ENCODE results near the gene CERS6.
"Not testable (repeated sequence)": the region's sequence is repeated elsewhere in the genome, so short reads cannot be mapped to it uniquely, and the experiment has no call there.

Gene CERS6

DNA sequence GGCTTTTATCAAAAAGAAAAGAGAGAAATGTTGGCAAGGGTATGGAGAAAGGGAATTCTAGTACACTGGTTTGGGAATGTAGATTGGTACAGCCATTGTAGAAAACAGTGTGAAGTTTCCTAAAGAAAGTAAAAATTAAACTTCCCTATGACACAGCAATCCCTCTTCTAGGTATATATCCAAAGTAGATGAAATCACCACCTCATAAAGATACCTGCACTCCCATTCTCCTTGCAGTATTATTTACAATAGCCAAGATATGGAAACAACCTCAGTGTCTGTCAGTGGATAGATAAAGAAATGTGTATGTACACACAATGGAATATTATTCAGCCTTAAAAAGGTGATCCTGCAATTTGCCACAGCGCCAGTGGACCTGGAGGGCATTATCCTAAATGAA lies 199.1 kb downstream of the CERS6 start (continued):
- TF ChIP-seq, protein P1, sequence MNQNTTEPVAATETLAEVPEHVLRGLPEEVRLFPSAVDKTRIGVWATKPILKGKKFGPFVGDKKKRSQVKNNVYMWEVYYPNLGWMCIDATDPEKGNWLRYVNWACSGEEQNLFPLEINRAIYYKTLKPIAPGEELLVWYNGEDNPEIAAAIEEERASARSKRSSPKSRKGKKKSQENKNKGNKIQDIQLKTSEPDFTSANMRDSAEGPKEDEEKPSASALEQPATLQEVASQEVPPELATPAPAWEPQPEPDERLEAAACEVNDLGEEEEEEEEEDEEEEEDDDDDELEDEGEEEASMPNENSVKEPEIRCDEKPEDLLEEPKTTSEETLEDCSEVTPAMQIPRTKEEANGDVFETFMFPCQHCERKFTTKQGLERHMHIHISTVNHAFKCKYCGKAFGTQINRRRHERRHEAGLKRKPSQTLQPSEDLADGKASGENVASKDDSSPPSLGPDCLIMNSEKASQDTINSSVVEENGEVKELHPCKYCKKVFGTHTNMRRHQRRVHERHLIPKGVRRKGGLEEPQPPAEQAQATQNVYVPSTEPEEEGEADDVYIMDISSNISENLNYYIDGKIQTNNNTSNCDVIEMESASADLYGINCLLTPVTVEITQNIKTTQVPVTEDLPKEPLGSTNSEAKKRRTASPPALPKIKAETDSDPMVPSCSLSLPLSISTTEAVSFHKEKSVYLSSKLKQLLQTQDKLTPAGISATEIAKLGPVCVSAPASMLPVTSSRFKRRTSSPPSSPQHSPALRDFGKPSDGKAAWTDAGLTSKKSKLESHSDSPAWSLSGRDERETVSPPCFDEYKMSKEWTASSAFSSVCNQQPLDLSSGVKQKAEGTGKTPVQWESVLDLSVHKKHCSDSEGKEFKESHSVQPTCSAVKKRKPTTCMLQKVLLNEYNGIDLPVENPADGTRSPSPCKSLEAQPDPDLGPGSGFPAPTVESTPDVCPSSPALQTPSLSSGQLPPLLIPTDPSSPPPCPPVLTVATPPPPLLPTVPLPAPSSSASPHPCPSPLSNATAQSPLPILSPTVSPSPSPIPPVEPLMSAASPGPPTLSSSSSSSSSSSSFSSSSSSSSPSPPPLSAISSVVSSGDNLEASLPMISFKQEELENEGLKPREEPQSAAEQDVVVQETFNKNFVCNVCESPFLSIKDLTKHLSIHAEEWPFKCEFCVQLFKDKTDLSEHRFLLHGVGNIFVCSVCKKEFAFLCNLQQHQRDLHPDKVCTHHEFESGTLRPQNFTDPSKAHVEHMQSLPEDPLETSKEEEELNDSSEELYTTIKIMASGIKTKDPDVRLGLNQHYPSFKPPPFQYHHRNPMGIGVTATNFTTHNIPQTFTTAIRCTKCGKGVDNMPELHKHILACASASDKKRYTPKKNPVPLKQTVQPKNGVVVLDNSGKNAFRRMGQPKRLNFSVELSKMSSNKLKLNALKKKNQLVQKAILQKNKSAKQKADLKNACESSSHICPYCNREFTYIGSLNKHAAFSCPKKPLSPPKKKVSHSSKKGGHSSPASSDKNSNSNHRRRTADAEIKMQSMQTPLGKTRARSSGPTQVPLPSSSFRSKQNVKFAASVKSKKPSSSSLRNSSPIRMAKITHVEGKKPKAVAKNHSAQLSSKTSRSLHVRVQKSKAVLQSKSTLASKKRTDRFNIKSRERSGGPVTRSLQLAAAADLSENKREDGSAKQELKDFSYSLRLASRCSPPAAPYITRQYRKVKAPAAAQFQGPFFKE (tag by site-specific recombination; IDR thresholded peaks at IDR 0.05; ENCODE audit: borderline replicate concordance) = no peak
- TF ChIP-seq, protein P2, sequence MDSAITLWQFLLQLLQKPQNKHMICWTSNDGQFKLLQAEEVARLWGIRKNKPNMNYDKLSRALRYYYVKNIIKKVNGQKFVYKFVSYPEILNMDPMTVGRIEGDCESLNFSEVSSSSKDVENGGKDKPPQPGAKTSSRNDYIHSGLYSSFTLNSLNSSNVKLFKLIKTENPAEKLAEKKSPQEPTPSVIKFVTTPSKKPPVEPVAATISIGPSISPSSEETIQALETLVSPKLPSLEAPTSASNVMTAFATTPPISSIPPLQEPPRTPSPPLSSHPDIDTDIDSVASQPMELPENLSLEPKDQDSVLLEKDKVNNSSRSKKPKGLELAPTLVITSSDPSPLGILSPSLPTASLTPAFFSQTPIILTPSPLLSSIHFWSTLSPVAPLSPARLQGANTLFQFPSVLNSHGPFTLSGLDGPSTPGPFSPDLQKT (IDR thresholded peaks at IDR 0.05; ENCODE audit: borderline replicate concordance, low read depth, low read length) = no peak
- TF ChIP-seq FEZF1 (tag by site-specific recombination; IDR thresholded peaks at IDR 0.05) = no peak
- TF ChIP-seq, protein P3, sequence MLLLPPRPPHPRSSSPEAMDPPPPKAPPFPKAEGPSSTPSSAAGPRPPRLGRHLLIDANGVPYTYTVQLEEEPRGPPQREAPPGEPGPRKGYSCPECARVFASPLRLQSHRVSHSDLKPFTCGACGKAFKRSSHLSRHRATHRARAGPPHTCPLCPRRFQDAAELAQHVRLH (tag by site-specific recombination; IDR thresholded peaks at IDR 0.05) = no peak
- no peak for TF ChIP-seq ZNF248 (tag by site-specific recombination; IDR thresholded peaks at IDR 0.05)
- no peak for TF ChIP-seq ZNF391 (tag by site-specific recombination; IDR thresholded peaks at IDR 0.05; ENCODE audit: borderline replicate concordance, low read depth)
- no peak for TF ChIP-seq ZNF664 (tag by site-specific recombination; IDR thresholded peaks at IDR 0.05)
- no peak for TF ChIP-seq ZNF10 (tag by site-specific recombination; IDR thresholded peaks at IDR 0.05)
- TF ChIP-seq ZNF174 (tag by site-specific recombination; IDR thresholded peaks at IDR 0.05) = no peak
- TF ChIP-seq, protein P4, sequence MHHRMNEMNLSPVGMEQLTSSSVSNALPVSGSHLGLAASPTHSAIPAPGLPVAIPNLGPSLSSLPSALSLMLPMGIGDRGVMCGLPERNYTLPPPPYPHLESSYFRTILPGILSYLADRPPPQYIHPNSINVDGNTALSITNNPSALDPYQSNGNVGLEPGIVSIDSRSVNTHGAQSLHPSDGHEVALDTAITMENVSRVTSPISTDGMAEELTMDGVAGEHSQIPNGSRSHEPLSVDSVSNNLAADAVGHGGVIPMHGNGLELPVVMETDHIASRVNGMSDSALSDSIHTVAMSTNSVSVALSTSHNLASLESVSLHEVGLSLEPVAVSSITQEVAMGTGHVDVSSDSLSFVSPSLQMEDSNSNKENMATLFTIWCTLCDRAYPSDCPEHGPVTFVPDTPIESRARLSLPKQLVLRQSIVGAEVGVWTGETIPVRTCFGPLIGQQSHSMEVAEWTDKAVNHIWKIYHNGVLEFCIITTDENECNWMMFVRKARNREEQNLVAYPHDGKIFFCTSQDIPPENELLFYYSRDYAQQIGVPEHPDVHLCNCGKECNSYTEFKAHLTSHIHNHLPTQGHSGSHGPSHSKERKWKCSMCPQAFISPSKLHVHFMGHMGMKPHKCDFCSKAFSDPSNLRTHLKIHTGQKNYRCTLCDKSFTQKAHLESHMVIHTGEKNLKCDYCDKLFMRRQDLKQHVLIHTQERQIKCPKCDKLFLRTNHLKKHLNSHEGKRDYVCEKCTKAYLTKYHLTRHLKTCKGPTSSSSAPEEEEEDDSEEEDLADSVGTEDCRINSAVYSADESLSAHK (tag by site-specific recombination; IDR thresholded peaks at IDR 0.05) = no peak
- TF ChIP-seq ZNF157 (tag by site-specific recombination; IDR thresholded peaks at IDR 0.05) = no peak
- TF ChIP-seq SETDB1 (IDR thresholded peaks at IDR 0.05; ENCODE audit: insufficient read length, low read length) = no peak

DNA sequence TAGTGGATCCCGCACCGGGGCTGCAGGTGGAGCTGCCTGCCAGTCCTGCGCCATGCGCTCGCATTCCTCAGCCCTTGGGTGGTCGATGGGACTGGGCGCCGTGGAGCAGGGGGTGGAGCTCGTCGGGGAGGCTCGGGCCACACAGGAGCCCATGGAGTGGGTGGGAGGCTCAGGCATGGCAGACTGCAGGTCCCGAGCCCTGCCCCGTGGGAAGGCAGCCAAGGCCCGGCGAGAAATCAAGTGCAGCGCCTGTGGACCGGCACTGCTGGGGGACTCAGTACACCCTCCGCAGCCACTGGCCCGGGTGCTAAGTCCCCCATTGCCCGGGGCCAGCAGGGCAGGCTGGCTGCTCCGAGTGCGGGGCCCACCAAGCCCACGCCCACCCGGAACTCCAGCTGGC lies 201.3 kb downstream of the CERS6 start:
- H3K4me3 ChIP-seq (ENCODE audit: low read depth, low read length); CTCF ChIA-PET; POLR2A ChIA-PET; H3K36me3 ChIP-seq (ENCODE audit: control insufficient read depth in 2 of 2, insufficient read depth in 1 of 2, low read length in 2 of 2); H3K27ac ChIP-seq (ENCODE audit: extremely low read depth, low read depth, low read length); H3K9me3 ChIP-seq (ENCODE audit: control insufficient read depth, insufficient read depth, low read depth, low read length): not testable (repeated sequence)
- H3K4me1 ChIP-seq (ENCODE audit: control insufficient read depth, insufficient read depth, low read length) = peaks cover 20% of the 10 kb centered on the region

DNA sequence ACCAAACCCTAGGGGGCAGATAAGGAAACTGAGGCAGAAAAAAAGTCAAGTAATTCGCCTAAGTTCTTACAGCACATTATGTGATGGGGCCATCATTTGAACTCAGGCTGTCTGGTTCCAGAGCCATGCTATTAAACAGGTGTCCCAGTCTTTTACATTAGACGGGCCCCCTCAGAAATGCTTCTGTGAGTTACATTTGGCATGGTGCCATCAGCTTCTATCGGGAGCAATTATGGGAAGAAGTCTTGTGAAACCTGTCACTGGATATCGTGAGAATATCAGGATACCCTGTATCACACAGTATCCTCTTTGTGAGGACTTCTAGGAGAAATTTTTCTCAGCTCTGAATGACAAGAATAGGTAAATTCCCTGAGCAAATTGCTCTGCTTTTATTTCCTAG lies 202.6 kb downstream of the CERS6 start:
- CTCF ChIA-PET = no interaction called here
- POLR2A ChIA-PET = no interaction called here
- Histone ChIP-seq H3K4me1 (ENCODE audit: control insufficient read depth, insufficient read depth, low read length) (peaks cover 20% of the 10 kb centered on the region), H3K27ac (ENCODE audit: extremely low read depth, low read depth, low read length) (no peak overlapping the region), H3K36me3 (ENCODE audit: control insufficient read depth in 2 of 2, insufficient read depth in 1 of 2, low read length in 2 of 2) (no peaks in the 10 kb centered on the region), H3K9me3 (ENCODE audit: control insufficient read depth, insufficient read depth, low read depth, low read length) (no peaks in the 10 kb centered on the region), H3K4me3 (ENCODE audit: low read depth, low read length) (no peak overlapping the region)
- TF ChIP-seq ZNF660 (tag by site-specific recombination; IDR thresholded peaks at IDR 0.05) = 0 out of 2 replicates have a peak, but pooled peaks have one; percentile 47
- TF ChIP-seq, protein P5, sequence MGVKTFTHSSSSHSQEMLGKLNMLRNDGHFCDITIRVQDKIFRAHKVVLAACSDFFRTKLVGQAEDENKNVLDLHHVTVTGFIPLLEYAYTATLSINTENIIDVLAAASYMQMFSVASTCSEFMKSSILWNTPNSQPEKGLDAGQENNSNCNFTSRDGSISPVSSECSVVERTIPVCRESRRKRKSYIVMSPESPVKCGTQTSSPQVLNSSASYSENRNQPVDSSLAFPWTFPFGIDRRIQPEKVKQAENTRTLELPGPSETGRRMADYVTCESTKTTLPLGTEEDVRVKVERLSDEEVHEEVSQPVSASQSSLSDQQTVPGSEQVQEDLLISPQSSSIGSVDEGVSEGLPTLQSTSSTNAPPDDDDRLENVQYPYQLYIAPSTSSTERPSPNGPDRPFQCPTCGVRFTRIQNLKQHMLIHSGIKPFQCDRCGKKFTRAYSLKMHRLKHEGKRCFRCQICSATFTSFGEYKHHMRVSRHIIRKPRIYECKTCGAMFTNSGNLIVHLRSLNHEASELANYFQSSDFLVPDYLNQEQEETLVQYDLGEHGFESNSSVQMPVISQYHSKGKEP (tag by site-specific recombination; IDR thresholded peaks at IDR 0.05) = peak; percentile 52; the same call in 1 of the 2 replicates
- no peak for TF ChIP-seq ZNF138 (tag by site-specific recombination; IDR thresholded peaks at IDR 0.05; ENCODE audit: borderline replicate concordance)
